GM19025 (cell line): Measurements from ENCODE around the gene DAAM2.

Experiments used
- ATAC-seq: cut with Tn5 transposase; IDR thresholded peaks from one replicate; pipeline ENCODE4 v1.9.1; 2021; ENCODE audit warnings: mild to moderate bottlenecking, low read depth, moderate library complexity; ENCODE audit not compliant: unreplicated experiment

The DAAM2 gene

GRCh38 chr6:39880594-39880993 is 88.4 kb downstream of the DAAM2 start:
- ATAC-seq: no peak

GRCh38 chr6:39881851-39882530 is 89.8 kb downstream of the DAAM2 start:
- no peak for ATAC-seq

- no peak for ATAC-seq
These were observed 90.3 kb downstream of the DAAM2 start for GRCh38 chr6:39882531-39882899.

- no peak for ATAC-seq
These were observed 92.5 kb downstream of the DAAM2 start for GRCh38 chr6:39884696-39885095.

GRCh38 chr6:39885691-39886090 is 93.5 kb downstream of the DAAM2 start:
- no peak for ATAC-seq

GRCh38 chr6:39886871-39887270 is 94.7 kb downstream of the DAAM2 start:
- no peak for ATAC-seq

- no peak for ATAC-seq
These were observed 95.7 kb downstream of the DAAM2 start for GRCh38 chr6:39887692-39888450.

- no peak for ATAC-seq
These were observed 97.1 kb downstream of the DAAM2 start for GRCh38 chr6:39889229-39889628.

GRCh38 chr6:39891353-39891752 is 99.2 kb downstream of the DAAM2 start:
- ATAC-seq: no peak

GRCh38 chr6:39891976-39892375 is 99.8 kb downstream of the DAAM2 start:
- no peak for ATAC-seq

GRCh38 chr6:39892490-39893129 is 100.4 kb downstream of the DAAM2 start:
- ATAC-seq: no peak

- no peak for ATAC-seq
These were observed 101.1 kb downstream of the DAAM2 start for GRCh38 chr6:39893286-39893685.

GRCh38 chr6:39896701-39897100 is 104.5 kb downstream of the DAAM2 start:
- ATAC-seq: no peak

GRCh38 chr6:39897698-39898097 is 105.5 kb downstream of the DAAM2 start:
- ATAC-seq: no peak

GRCh38 chr6:39898625-39899024 is 106.4 kb downstream of the DAAM2 start:
- ATAC-seq: no peak

GRCh38 chr6:39899554-39900295 is 107.5 kb downstream of the DAAM2 start:
- ATAC-seq: no peak

GRCh38 chr6:39901116-39901655 is 109.0 kb downstream of the DAAM2 start:
- ATAC-seq: no peak

- no peak for ATAC-seq
These were observed 109.5 kb downstream of the DAAM2 start for GRCh38 chr6:39901670-39902069.

GRCh38 chr6:39902136-39902535 is 110.0 kb downstream of the DAAM2 start:
- no peak for ATAC-seq

- no peak for ATAC-seq
These were observed 110.8 kb downstream of the DAAM2 start for GRCh38 chr6:39902786-39903465.
